ENCODE results near the gene PDLIM1.
"Not testable (repeated sequence)": the region's sequence is repeated elsewhere in the genome, so short reads cannot be mapped to it uniquely, and the experiment has no call there.

The PDLIM1 gene

DNA sequence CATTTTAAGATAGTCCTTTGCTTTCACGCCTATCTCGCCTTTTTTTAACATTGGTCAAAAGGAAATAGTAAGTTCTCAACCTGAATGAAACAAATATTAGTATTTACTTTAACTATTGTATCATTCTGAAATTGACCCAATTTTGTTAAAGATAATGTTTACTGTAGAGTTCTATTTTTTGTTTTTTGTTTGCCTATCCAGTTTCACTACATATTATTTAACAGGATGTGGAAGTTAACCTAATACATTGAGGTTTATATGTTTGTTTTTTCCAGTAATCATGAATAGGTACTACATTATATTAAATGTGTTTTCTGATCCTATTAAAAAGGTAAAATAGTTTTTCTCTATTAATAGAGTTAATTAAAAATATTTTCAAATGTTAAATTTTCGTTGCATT, 70.3 kb downstream of the PDLIM1 start:
- no peaks in the 10 kb centered on the region for H3K4me1 ChIP-seq (ENCODE audit: control insufficient read depth in 2 of 2, insufficient read depth in 2 of 2, low read length in 2 of 2)
- no peak overlapping the region for H3K4me3 ChIP-seq (ENCODE audit: low read length in 2 of 2)
- H3K36me3 ChIP-seq (ENCODE audit: control insufficient read depth in 2 of 2, insufficient read depth in 2 of 2, low read length in 2 of 2), result no peaks in the 10 kb centered on the region
- no peaks in the 10 kb centered on the region for H3K27me3 ChIP-seq (ENCODE audit: control insufficient read depth in 2 of 2, insufficient read depth in 2 of 2, low read length in 2 of 2)
- H3K9ac ChIP-seq (ENCODE audit: low read depth in 1 of 2, low read length in 2 of 2), result no peak overlapping the region
- H3K9me3 ChIP-seq (ENCODE audit: control insufficient read depth in 2 of 2, low read length in 2 of 2), result no peaks in the 10 kb centered on the region
- H3K27ac ChIP-seq (ENCODE audit: low read depth in 2 of 2, low read length in 2 of 2), result no peak overlapping the region

- no peaks in the 10 kb centered on the region for H3K27me3 ChIP-seq (ENCODE audit: control insufficient read depth in 2 of 2, insufficient read depth in 2 of 2, low read length in 2 of 2)
- no peak overlapping the region for H3K27ac ChIP-seq (ENCODE audit: low read depth in 2 of 2, low read length in 2 of 2)
- no peaks in the 10 kb centered on the region for H3K36me3 ChIP-seq (ENCODE audit: control insufficient read depth in 2 of 2, insufficient read depth in 2 of 2, low read length in 2 of 2)
- H3K9ac ChIP-seq (ENCODE audit: low read depth in 1 of 2, low read length in 2 of 2), result no peak overlapping the region
- no peak overlapping the region for H3K4me3 ChIP-seq (ENCODE audit: low read length in 2 of 2)
- H3K4me1 ChIP-seq (ENCODE audit: control insufficient read depth in 2 of 2, insufficient read depth in 2 of 2, low read length in 2 of 2), result no peaks in the 10 kb centered on the region
- no peaks in the 10 kb centered on the region for H3K9me3 ChIP-seq (ENCODE audit: control insufficient read depth in 2 of 2, low read length in 2 of 2)
Measured at GRCh38 chr10:95217476-95217875, 73.3 kb downstream of the PDLIM1 start.

- no peaks in the 10 kb centered on the region for H3K27me3 ChIP-seq (ENCODE audit: control insufficient read depth in 2 of 2, insufficient read depth in 2 of 2, low read length in 2 of 2)
- no peaks in the 10 kb centered on the region for H3K9me3 ChIP-seq (ENCODE audit: control insufficient read depth in 2 of 2, low read length in 2 of 2)
- H3K4me1 ChIP-seq (ENCODE audit: control insufficient read depth in 2 of 2, insufficient read depth in 2 of 2, low read length in 2 of 2), result no peaks in the 10 kb centered on the region
- H3K4me3 ChIP-seq (ENCODE audit: low read length in 2 of 2), result no peak overlapping the region
- H3K27ac ChIP-seq (ENCODE audit: low read depth in 2 of 2, low read length in 2 of 2), result no peak overlapping the region
- no peaks in the 10 kb centered on the region for H3K36me3 ChIP-seq (ENCODE audit: control insufficient read depth in 2 of 2, insufficient read depth in 2 of 2, low read length in 2 of 2)
- no peak overlapping the region for H3K9ac ChIP-seq (ENCODE audit: low read depth in 1 of 2, low read length in 2 of 2)
Measured at GRCh38 chr10:95214793-95215192, 76.0 kb downstream of the PDLIM1 start.

- H3K4me3 ChIP-seq (ENCODE audit: low read length in 2 of 2), result no peak overlapping the region
- no peaks in the 10 kb centered on the region for H3K4me1 ChIP-seq (ENCODE audit: control insufficient read depth in 2 of 2, insufficient read depth in 2 of 2, low read length in 2 of 2)
- H3K9ac ChIP-seq (ENCODE audit: low read depth in 1 of 2, low read length in 2 of 2), result no peak overlapping the region
- no peaks in the 10 kb centered on the region for H3K9me3 ChIP-seq (ENCODE audit: control insufficient read depth in 2 of 2, low read length in 2 of 2)
- no peak overlapping the region for H3K27ac ChIP-seq (ENCODE audit: low read depth in 2 of 2, low read length in 2 of 2)
- no peaks in the 10 kb centered on the region for H3K36me3 ChIP-seq (ENCODE audit: control insufficient read depth in 2 of 2, insufficient read depth in 2 of 2, low read length in 2 of 2)
- H3K27me3 ChIP-seq (ENCODE audit: control insufficient read depth in 2 of 2, insufficient read depth in 2 of 2, low read length in 2 of 2), result no peaks in the 10 kb centered on the region
Measured at GRCh38 chr10:95214369-95214768, 76.4 kb downstream of the PDLIM1 start.

DNA sequence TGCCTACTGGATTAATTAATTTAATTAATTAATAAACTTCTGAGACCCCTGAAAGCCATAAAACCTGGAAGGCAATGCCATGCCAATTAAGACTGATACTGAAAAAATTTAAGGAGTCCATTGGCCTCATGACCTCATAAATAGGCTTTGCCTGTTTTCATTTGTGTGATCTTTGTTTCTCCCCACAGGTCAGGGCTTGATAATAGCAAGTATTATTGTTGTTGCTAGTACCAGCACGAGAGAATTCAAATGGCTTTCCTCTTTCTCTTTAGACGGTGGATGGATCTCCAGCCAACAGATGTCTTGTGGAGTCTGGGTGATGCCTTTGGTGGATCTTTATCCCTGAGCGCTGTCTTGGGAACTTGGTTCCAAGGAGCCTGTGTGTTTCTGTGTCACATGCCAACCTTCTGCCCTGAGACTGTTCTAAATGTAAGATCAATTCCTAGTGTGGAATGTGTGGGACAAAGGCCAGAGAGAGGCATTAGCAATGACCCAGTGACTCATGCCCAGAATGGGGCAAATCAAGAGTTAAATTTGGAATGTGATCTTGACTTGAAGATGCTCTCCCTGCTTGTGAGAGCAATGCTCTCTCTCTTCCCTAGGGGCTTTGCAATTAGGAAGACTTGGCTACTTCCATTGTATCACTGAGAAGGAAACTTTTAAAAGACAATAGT, 79.1 kb downstream of the PDLIM1 start:
- no peaks in the 10 kb centered on the region for H3K36me3 ChIP-seq (ENCODE audit: control insufficient read depth in 2 of 2, insufficient read depth in 2 of 2, low read length in 2 of 2)
- no peak overlapping the region for H3K4me3 ChIP-seq (ENCODE audit: low read length in 2 of 2)
- no peak overlapping the region for H3K9ac ChIP-seq (ENCODE audit: low read depth in 1 of 2, low read length in 2 of 2)
- no peaks in the 10 kb centered on the region for H3K27me3 ChIP-seq (ENCODE audit: control insufficient read depth in 2 of 2, insufficient read depth in 2 of 2, low read length in 2 of 2)
- no peaks in the 10 kb centered on the region for H3K4me1 ChIP-seq (ENCODE audit: control insufficient read depth in 2 of 2, insufficient read depth in 2 of 2, low read length in 2 of 2)
- no peaks in the 10 kb centered on the region for H3K9me3 ChIP-seq (ENCODE audit: control insufficient read depth in 2 of 2, low read length in 2 of 2)
- no peak overlapping the region for H3K27ac ChIP-seq (ENCODE audit: low read depth in 2 of 2, low read length in 2 of 2)

DNA sequence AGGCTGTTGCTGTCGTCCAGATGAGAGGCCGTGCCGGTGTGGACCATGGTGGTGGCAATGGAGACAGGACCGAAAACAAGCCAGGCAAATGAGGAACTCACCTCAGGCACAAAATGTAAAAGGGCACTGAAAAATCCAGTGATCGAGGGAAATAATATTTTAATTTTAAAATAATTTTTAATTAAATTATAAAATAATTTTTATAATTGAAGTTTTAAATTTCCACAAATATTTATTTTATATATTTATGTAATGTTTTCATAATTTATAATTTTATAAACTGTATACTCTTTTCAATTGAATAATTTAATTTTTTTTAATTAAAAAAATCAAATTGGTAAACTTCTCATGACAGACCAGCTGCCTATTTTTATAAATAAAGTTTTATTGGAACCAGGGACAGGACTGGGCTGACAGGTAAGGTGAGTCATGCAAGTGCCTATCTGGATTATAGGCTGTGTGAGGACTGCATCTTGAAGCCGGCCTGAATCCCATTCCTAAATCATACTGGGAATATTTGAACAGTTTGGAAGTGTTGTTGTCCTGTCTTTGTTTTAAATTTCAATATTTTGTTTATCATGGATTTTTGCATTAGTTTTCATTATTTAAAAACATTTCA, 81.2 kb downstream of the PDLIM1 start:
- no peaks in the 10 kb centered on the region for H3K36me3 ChIP-seq (ENCODE audit: control insufficient read depth in 2 of 2, insufficient read depth in 2 of 2, low read length in 2 of 2)
- no peaks in the 10 kb centered on the region for H3K4me1 ChIP-seq (ENCODE audit: control insufficient read depth in 2 of 2, insufficient read depth in 2 of 2, low read length in 2 of 2)
- H3K9me3 ChIP-seq (ENCODE audit: control insufficient read depth in 2 of 2, low read length in 2 of 2), result no peaks in the 10 kb centered on the region
- no peak overlapping the region for H3K9ac ChIP-seq (ENCODE audit: low read depth in 1 of 2, low read length in 2 of 2)
- no peaks in the 10 kb centered on the region for H3K27me3 ChIP-seq (ENCODE audit: control insufficient read depth in 2 of 2, insufficient read depth in 2 of 2, low read length in 2 of 2)
- H3K27ac ChIP-seq (ENCODE audit: low read depth in 2 of 2, low read length in 2 of 2), result no peak overlapping the region
- no peak overlapping the region for H3K4me3 ChIP-seq (ENCODE audit: low read length in 2 of 2)

GRCh38 chr10:95208702-95209391, 82.0 kb downstream of the PDLIM1 start:
- Histone ChIP-seq H3K27ac (ENCODE audit: low read depth in 2 of 2, low read length in 2 of 2) (no peak overlapping the region), H3K9ac (ENCODE audit: low read depth in 1 of 2, low read length in 2 of 2) (no peak overlapping the region), H3K4me3 (ENCODE audit: low read length in 2 of 2) (no peak overlapping the region), H3K4me1 (ENCODE audit: control insufficient read depth in 2 of 2, insufficient read depth in 2 of 2, low read length in 2 of 2) (no peaks in the 10 kb centered on the region), H3K27me3 (ENCODE audit: control insufficient read depth in 2 of 2, insufficient read depth in 2 of 2, low read length in 2 of 2) (no peaks in the 10 kb centered on the region), H3K36me3 (ENCODE audit: control insufficient read depth in 2 of 2, insufficient read depth in 2 of 2, low read length in 2 of 2) (no peaks in the 10 kb centered on the region), H3K9me3 (ENCODE audit: control insufficient read depth in 2 of 2, low read length in 2 of 2) (no peaks in the 10 kb centered on the region)

GRCh38 chr10:95202865-95203264, 87.9 kb downstream of the PDLIM1 start:
- H3K9me3 ChIP-seq (ENCODE audit: control insufficient read depth in 2 of 2, low read length in 2 of 2); H3K4me1 ChIP-seq (ENCODE audit: control insufficient read depth in 2 of 2, insufficient read depth in 2 of 2, low read length in 2 of 2); H3K27ac ChIP-seq (ENCODE audit: low read depth in 2 of 2, low read length in 2 of 2); H3K4me3 ChIP-seq (ENCODE audit: low read length in 2 of 2); H3K9ac ChIP-seq (ENCODE audit: low read depth in 1 of 2, low read length in 2 of 2); H3K27me3 ChIP-seq (ENCODE audit: control insufficient read depth in 2 of 2, insufficient read depth in 2 of 2, low read length in 2 of 2); H3K36me3 ChIP-seq (ENCODE audit: control insufficient read depth in 2 of 2, insufficient read depth in 2 of 2, low read length in 2 of 2): not testable (repeated sequence)

GRCh38 chr10:95201736-95202135, 89.1 kb downstream of the PDLIM1 start:
- H3K4me3 ChIP-seq (ENCODE audit: low read length in 2 of 2), result no peak overlapping the region
- H3K27ac ChIP-seq (ENCODE audit: low read depth in 2 of 2, low read length in 2 of 2), result no peak overlapping the region
- no peak overlapping the region for H3K9ac ChIP-seq (ENCODE audit: low read depth in 1 of 2, low read length in 2 of 2)
- H3K4me1 ChIP-seq (ENCODE audit: control insufficient read depth in 2 of 2, insufficient read depth in 2 of 2, low read length in 2 of 2), result no peaks in the 10 kb centered on the region
- no peaks in the 10 kb centered on the region for H3K9me3 ChIP-seq (ENCODE audit: control insufficient read depth in 2 of 2, low read length in 2 of 2)
- no peaks in the 10 kb centered on the region for H3K36me3 ChIP-seq (ENCODE audit: control insufficient read depth in 2 of 2, insufficient read depth in 2 of 2, low read length in 2 of 2)
- H3K27me3 ChIP-seq (ENCODE audit: control insufficient read depth in 2 of 2, insufficient read depth in 2 of 2, low read length in 2 of 2), result no peaks in the 10 kb centered on the region

DNA sequence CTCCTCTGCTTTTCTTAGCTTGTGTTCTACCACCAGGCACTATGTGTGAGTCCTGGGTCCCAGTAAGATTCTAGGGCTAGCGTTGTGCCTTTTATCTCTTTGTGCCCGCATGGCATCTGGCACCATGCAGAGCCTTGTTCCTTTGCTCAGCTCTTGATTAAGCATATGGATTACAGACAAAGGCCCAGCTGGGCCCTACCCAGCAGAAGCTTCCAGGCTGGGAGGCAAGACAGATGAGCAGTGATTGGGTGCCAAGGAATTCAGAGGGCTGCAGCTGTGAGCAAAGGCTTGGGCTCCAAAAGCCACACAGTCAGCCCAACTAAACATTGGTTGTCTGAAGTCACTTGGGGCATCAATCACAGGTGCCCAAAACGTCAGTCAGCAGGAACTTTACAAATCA, 94.8 kb downstream of the PDLIM1 start:
- H3K36me3 ChIP-seq (ENCODE audit: control insufficient read depth in 2 of 2, insufficient read depth in 2 of 2, low read length in 2 of 2), result no peaks in the 10 kb centered on the region
- H3K4me3 ChIP-seq (ENCODE audit: low read length in 2 of 2), result no peak overlapping the region
- no peak overlapping the region for H3K27ac ChIP-seq (ENCODE audit: low read depth in 2 of 2, low read length in 2 of 2)
- H3K4me1 ChIP-seq (ENCODE audit: control insufficient read depth in 2 of 2, insufficient read depth in 2 of 2, low read length in 2 of 2), result no peaks in the 10 kb centered on the region
- H3K9me3 ChIP-seq (ENCODE audit: control insufficient read depth in 2 of 2, low read length in 2 of 2), result no peaks in the 10 kb centered on the region
- H3K27me3 ChIP-seq (ENCODE audit: control insufficient read depth in 2 of 2, insufficient read depth in 2 of 2, low read length in 2 of 2), result no peaks in the 10 kb centered on the region
- no peak overlapping the region for H3K9ac ChIP-seq (ENCODE audit: low read depth in 1 of 2, low read length in 2 of 2)

Data from mucosa of rectum (tissue), 2 donors.